CD4-positive, alpha-beta T cell treated with Interleukin-2 at 100 ng/mL for 4 hours (primary cell): ENCODE results near the gene ZNF441.
"Not testable (repeated sequence)": the region's sequence is repeated elsewhere in the genome, so short reads cannot be mapped to it uniquely, and the experiment has no call there.

Experiments used
- DNase-seq: peaks from one replicate; pipeline ENCODE4 v3.0.0-alpha.2; 2020; ENCODE audit warnings: low spot score

The ZNF441 gene

GRCh38 chr19:11780431-11781020 is 13.7 kb downstream of the ZNF441 start:
- no peak for DNase-seq

DNA sequence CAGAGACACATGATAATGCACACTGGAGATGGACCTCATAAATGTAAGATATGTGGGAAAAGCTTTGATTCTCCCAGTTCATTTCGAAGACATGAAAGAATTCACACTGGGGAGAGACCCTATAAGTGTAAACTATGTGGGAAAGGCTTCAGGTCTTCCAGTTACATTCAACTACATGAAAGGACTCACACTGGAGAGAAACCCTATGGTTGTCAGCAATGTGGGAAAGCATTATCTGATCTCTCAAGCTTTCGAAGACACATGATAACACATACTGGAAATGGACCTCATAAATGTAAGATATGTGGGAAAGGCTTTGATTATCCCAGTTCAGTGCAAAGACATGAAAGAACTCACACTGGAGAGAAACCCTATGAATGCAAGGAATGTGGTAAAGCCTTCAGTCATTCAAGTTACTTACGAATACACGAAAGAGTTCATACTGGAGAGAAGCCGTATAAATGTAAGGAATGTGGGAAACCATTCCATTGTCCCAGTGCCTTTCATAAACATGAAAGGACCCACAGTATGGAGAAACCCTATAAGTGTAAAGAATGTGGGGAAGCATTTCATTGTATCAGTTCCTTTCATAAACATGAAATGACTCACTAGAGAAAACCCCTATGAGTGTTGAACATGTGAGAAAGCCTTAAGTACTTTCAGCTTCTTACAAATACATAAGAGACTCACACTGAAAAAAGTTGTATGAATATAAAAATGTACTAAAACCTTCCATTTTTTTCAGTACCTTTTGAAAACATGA is 14.7 kb downstream of the ZNF441 start:
- DNase-seq: no peak

DNA sequence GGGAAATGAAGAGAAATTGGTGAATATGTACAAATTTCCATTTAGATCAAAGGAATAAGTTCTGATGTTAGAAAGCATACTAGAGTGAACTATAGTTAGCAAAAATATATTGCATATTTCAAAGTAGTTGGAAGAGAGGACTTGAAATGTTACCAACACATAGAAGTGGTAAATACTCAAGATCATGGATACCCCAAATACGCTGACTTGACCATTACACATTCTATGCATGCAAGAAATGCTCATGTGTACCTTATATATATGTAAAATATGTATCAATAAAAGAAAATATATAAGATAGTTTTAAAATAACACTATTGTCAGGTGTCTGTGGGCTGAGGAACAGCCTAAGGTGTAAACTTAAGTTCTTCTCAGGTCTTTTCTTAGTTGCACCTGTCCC is 17.0 kb downstream of the ZNF441 start:
- no peak for DNase-seq

DNA sequence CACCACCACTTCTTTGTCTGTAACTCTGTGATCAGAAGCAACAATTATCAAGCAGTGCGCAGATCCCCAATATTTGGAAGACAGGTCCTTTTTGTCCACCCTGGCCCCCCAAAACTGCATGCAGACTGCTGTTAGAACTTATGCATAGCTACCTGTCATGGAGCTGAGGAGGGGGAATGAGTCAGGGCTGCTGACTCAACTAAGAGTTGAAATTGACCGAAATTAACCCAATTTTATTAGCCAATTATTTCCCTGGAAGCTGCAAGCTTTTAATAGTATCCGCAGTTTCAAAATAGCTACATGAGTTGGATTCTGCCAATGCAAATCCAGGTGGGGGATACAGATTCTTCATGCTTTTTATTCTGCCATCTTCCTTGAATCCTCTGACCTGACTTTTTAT is 17.6 kb downstream of the ZNF441 start:
- no peak for DNase-seq

- no peak for DNase-seq
Observed at GRCh38 chr19:11787536-11787935, 20.7 kb downstream of the ZNF441 start.

DNA sequence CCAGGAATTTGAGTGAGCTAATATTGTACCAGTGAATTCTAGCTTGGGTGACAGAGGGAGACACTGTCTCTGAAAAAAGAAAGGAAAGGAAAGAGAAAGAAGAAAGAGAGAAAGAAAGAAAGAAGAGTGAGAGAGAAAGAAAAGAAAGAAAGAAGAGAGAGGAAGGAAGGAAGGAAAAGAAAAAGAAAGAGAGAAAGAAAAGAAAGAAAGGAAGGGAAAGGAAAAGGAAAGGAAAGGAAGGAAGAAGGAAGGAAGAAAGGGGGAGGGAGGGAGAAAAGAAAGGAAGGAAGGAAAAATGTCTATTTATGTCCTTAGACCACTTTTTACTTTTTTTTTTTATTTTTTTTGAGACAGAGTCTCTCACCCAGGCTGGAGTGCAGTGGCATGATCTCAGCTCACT is 26.1 kb downstream of the ZNF441 start:
- no peak for DNase-seq

GRCh38 chr19:11797491-11797890 is 30.7 kb downstream of the ZNF441 start:
- peak; percentile 88 for DNase-seq

DNA sequence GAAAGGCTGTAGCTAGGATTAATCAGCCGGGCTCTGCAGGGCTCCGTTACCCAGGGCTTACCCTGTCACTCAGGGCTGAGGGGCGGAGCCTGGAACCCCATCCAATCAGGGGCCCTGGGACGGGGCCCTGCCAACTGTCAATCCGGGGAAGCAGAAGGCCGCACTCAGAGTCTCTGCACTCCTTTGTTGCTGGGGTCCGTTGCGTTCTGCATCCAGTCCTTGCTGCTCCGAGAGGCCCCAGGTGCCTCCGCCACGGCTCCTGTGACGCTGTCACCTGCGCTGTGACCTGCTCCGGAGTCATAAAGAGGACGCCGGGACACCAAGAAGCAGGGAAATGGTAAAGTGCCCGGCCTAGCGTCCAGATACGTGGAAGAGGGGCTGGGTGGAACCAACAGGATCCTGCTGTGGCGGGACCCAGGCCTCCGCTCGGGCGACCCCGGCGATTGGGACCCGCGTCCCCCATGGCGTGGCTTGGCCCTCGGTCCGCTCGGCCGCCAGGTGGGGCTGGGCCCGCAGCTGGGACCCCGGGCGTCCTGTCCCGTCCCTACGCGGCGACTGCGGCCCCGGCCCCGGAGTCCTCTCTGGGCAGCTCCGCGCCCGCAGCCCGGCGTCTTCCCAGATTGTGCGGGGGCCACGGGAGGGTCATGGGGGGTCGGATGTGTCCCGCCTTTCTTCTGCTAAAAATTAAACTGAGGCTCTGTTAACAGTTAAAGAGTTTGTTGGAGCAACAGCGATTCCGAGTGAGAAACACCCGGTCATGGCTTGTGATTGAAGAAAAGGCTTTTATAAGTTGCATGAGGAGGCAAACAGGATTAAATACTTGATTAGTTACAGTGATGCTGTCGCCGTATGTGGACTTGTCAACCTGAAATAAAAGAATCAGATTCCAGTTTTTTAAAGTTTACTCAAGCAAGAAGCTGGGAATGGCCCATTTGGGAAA is 31.9 kb downstream of the ZNF441 start, which contains the start of gene ZNF491:
ZNF491 (plus strand) TSS at position 133 of the 940 bp plus-strand sequence. CDS start 7,431 bp downstream, outside the sequence.
- peak; percentile 82 for DNase-seq

DNA sequence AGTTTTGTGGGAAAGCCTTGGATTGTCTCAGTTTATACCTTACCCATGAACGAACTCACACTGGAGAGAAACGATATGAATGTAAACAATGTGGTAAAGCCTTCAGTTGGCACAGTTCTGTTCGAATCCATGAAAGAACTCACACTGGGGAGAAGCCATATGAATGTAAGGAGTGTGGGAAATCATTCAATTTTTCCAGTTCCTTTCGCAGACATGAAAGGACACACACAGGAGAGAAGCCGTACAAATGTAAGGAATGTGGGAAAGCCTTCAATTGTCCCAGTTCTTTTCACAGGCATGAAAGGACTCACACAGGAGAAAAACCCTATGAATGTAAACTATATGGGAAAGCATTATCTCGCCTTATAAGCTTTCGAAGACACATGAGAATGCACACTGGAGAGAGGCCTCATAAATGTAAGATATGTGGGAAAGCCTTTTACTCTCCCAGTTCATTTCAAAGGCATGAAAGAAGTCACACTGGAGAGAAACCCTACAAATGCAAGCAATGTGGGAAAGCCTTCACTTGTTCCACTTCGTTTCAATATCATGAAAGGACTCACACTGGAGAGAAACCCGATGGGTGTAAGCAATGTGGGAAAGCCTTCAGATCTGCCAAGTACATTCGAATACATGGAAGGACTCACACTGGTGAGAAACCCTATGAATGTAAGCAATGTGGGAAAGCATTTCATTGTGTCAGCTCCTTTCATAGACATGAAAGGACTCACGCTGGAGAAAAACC is 39.7 kb downstream of the ZNF441 start:
- DNase-seq: no peak

GRCh38 chr19:11807099-11807380 is 40.2 kb downstream of the ZNF441 start:
- no peak for DNase-seq

DNA sequence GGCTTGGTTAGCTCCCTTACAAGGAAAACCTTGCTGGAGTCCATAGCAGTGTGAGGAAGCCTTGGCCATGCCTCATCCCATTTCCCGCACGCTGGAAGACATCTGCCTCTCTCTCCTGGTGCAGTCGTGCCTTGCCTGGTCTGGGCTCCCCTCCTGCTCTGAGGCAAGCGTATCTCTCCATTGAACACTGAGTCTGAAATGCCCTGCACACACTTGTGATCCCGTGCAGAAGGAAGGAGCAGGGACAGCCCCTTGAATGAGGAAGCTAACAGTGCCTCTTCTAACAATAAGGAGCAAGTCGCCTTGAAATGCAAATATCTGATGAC is 46.9 kb downstream of the ZNF441 start:
- no peak for DNase-seq

- DNase-seq: peak; percentile 83
Observed at GRCh38 chr19:11814029-11814699, 47.4 kb downstream of the ZNF441 start, which contains the start of gene ZNF440. Gene ZNF440 (plus strand): TSS chr19:11814273. CDS start chr19:11814448, 175 bp downstream.

- DNase-seq: no peak
Observed at GRCh38 chr19:11814700-11815035, 47.9 kb downstream of the ZNF441 start.

DNA sequence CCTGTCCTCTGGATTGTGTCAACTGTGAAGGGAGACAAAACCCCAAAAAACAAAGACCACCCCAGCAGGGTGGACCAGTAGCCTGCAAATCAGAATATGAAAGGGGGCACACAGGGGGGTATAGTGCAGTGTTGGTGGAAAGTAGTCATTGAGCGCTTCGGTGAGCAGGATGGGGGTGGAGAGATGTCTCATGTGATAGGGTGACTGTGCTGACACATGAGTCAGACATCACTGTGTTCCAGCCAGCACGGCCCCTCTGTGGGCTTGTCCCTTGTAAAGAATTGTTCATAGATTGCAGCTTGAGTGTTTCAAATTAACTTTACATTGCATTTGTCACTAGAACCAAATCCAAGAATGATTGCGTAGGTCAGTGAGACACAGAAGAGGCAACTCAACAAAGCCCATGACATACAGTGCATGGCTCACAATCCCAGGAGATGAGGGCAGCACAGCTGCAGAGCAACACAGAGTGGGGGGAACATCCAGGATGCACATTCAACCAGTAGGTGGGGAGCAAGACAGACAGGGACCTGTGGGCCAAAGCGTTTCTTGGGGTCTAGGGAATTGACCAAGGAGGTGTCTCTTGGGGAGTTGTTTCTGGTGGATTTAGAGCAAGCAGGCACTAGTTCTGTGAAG is 54.8 kb downstream of the ZNF441 start:
- no peak for DNase-seq

GRCh38 chr19:11828957-11829876 is 62.4 kb downstream of the ZNF441 start:
- DNase-seq: not testable (repeated sequence)

DNA sequence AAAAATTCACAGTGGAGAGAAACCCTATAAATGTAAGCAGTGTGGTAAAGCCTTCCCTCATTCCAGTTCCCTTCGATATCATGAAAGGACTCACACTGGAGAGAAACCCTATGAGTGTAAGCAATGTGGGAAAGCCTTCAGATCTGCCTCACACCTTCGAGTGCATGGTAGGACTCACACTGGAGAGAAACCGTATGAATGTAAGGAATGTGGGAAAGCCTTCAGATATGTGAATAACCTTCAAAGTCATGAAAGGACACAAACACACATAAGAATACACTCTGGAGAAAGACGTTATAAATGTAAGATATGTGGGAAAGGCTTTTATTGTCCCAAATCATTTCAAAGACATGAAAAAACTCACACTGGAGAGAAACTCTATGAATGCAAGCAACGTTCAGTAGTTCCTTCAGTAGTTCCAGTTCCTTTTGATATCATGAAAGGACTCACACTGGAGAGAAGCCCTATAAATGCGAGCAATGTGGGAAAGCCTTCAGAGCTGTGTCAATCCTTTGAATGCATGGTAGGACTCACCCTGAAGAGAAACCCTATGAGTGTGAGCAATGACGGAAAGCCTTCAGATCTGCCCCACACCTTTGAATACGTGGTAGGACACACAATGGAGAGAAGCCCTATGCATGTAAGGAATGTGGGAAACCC is 65.6 kb downstream of the ZNF441 start:
- DNase-seq: no peak

DNA sequence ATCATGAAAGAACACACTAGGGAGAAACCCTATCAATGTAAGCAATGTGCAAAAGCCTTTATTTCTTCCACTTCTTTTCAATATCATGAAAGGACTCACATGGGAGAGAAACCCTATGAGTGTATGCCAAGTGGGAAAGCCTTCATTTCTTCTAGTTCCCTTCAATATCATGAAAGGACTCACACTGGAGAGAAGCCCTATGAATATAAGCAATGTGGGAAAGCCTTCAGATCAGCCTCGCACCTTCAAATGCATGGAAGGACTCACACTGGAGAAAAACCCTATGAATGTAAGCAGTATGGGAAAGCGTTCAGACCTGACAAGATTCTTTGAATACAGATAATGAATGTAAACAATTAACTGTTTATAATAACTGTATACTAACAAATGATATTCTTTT is 66.7 kb downstream of the ZNF441 start:
- no peak for DNase-seq
